CD4-positive, alpha-beta T cell (primary cell): ENCODE measurements around the gene CASP12. TPM values are rescaled to one million over a fixed set of nuclear protein-coding genes. Genes with fewer than 3 reads are reported as not detected.
"Not testable (repeated sequence)": the region's sequence is repeated elsewhere in the genome, so short reads cannot be mapped to it uniquely, and the experiment has no call there.

Experiments
- ATAC-seq: fragments of 200-7000 bp; cut with Tn5 transposase; one replicate; pipeline ENCODE4 v1.10.0; 2022; ENCODE audit warnings: mild to moderate bottlenecking; ENCODE audit not compliant: poor library complexity
- CTCF ChIA-PET: fragments of 350-600 bp; sonication (Branson Sonifier 250); formaldehyde crosslinking; loops from one replicate; lab custom pipeline; 2021; ENCODE audit warnings: antibody characterized with exemption, inconsistent platforms; lab: Charles Lee
- POLR2A ChIA-PET: fragments of 350-600 bp; sonication (Branson Sonifier 250); formaldehyde crosslinking; loops from one replicate; lab custom pipeline; 2021; ENCODE audit warnings: antibody characterized with exemption, inconsistent platforms; lab: Charles Lee
- DNase-seq, 14 experiments: peaks; one replicate each; pipeline ENCODE4 v3.0.0-alpha.2; 2013 to 2020; ENCODE audit warnings: mixed read lengths in 2 of 14
- H3K27ac ChIP-seq, 2 donors: one replicate each; pipeline versions ENCODE4 v1.5.1 to v1.7.0; 2013; ENCODE audit warnings: low read length in 2 of 2, low read depth in 1 of 2, mild to moderate bottlenecking in 1 of 2
- H3K27me3 ChIP-seq, 2 experiments: 1 replicate in 1 of 2; 2 replicates in 1 of 2; pipeline versions ENCODE4 v1.6.1 to v1.7.0; 2013; ENCODE audit warnings: low read length in 2 of 2, control low read depth in 1 of 2, mild to moderate bottlenecking in 1 of 2, moderate library complexity in 1 of 2; ENCODE audit not compliant: insufficient read depth in 2 of 2, control insufficient read depth in 1 of 2
- H3K36me3 ChIP-seq: one replicate; pipeline ENCODE4 v1.6.1; 2013; ENCODE audit warnings: low read length, control low read depth; ENCODE audit not compliant: insufficient read depth
- H3K4me1 ChIP-seq: one replicate; pipeline ENCODE4 v1.6.1; 2013; ENCODE audit warnings: low read length, control low read depth; ENCODE audit not compliant: insufficient read depth
- H3K4me3 ChIP-seq: one replicate; pipeline ENCODE4 v1.5.1; 2013; ENCODE audit warnings: mild to moderate bottlenecking, low read length, moderate library complexity
- H3K9me3 ChIP-seq, 2 experiments: 1 replicate in 1 of 2; 2 replicates in 1 of 2; pipeline versions ENCODE4 v1.6.1 to v1.7.0; 2013; ENCODE audit warnings: low read length in 2 of 2, mild to moderate bottlenecking in 2 of 2, control low read depth in 1 of 2, moderate library complexity in 1 of 2; ENCODE audit not compliant: control insufficient read depth in 1 of 2, insufficient read depth in 1 of 2
- H3K27ac Mint-ChIP-seq: one replicate; pipeline ENCODE4 v1.8.0; 2020; ENCODE audit warnings: mixed read lengths
- H3K27me3 Mint-ChIP-seq: one replicate; pipeline ENCODE4 v1.8.0; 2021; ENCODE audit warnings: mixed read lengths
- H3K36me3 Mint-ChIP-seq: one replicate; pipeline ENCODE4 v1.8.0; 2021; ENCODE audit warnings: low read depth, mixed read lengths
- H3K4me1 Mint-ChIP-seq: one replicate; pipeline ENCODE4 v1.8.0; 2021; ENCODE audit warnings: low read depth, mixed read lengths
- H3K4me3 Mint-ChIP-seq: one replicate; pipeline ENCODE4 v1.8.0; 2020; ENCODE audit warnings: mild to moderate bottlenecking, mixed read lengths
- H3K9me3 Mint-ChIP-seq: one replicate; pipeline ENCODE4 v1.8.0; 2020; ENCODE audit warnings: mixed read lengths
- CTCF ChIP-seq: fragments of 200-600 bp; IDR thresholded peaks from one replicate; pipeline ENCODE4 v1.8.0; 2022; ENCODE audit warnings: antibody characterized with exemption, mild to moderate bottlenecking
- intact Hi-C, 2 experiments: fragments of 100-400 bp; cut with DNase I in 1 of 2; cut with micrococcal nuclease in 1 of 2; formaldehyde crosslinking; loops; one replicate each; pipeline versions ENCODE4 v1.15.1 to v1.9.0; 2023 to 2025; cut with DNase I, micrococcal nuclease
- total RNA-seq, 174 experiments: library from RNA in 2 of 174; stranded (reverse) in 2 of 174; gene quantifications; one replicate each; pipeline ENCODE4 v1.2.3 and lab custom pipeline; 2021 to 2026

The CASP12 gene
- total RNA-seq, 2 experiments from 2014 or later, result not detected

GRCh38 chr11:104943561-104943960 lies 45.3 kb upstream of the CASP12 start:
- H3K4me3 Mint-ChIP-seq, result no peak overlapping the region
- Histone ChIP-seq H3K4me1 (no peaks in the 10 kb centered on the region), H3K27me3 (no peaks in the 10 kb centered on the region), H3K36me3 (peaks cover 53% of the 10 kb centered on the region), H3K27ac (no peak overlapping the region), H3K4me3 (no peak overlapping the region), H3K9me3 (no peaks in the 10 kb centered on the region)
- H3K27me3 Mint-ChIP-seq, result no peaks in the 10 kb centered on the region
- H3K4me1 Mint-ChIP-seq, result peaks cover 15% of the 10 kb centered on the region
- H3K9me3 Mint-ChIP-seq, result no peaks in the 10 kb centered on the region
- H3K27ac Mint-ChIP-seq, result no peak overlapping the region
- ATAC-seq (no peak), DNase-seq (no peak)
- POLR2A ChIA-PET, result no interaction called here
- CTCF ChIA-PET, result no interaction called here
- intact Hi-C loops, result loop anchor here in 1 of 2 experiments (10.0 kb wide), 1 partner anchor 339 kb away; no protein-coding TSS in a partner anchor
- no peak for TF ChIP-seq CTCF
- H3K36me3 Mint-ChIP-seq, result peaks cover 54% of the 10 kb centered on the region

GRCh38 chr11:104934594-104934993 lies 36.3 kb upstream of the CASP12 start:
- H3K27ac Mint-ChIP-seq, result no peak overlapping the region
- H3K27me3 Mint-ChIP-seq, result no peaks in the 10 kb centered on the region
- TF ChIP-seq CTCF, result no peak
- no peaks in the 10 kb centered on the region for H3K27me3 ChIP-seq
- no peak overlapping the region for H3K4me3 ChIP-seq
- peaks cover 13% of the 10 kb centered on the region for H3K9me3 Mint-ChIP-seq
- DNase-seq, result peak in 3 of 14 experiments; percentile 21 to 73 (median 22)
- peaks cover 47% of the 10 kb centered on the region for H3K4me1 Mint-ChIP-seq
- intact Hi-C loops, result no loop called here
- ATAC-seq, result peak; percentile 79
- H3K4me1 ChIP-seq, result peaks cover 4% of the 10 kb centered on the region
- ChIA-PET CTCF (interaction anchor here (0.6 kb wide), 1 partner anchor 1075 kb away, joined by 3 read pairs; no protein-coding TSS in a partner anchor), POLR2A (interaction anchor here (1.0 to 1.5 kb wide), 5 partner anchors 9 to 33 kb away, joined by 3 to 8 read pairs (median 3); partner anchors contain the start of gene CASP4)
- H3K4me3 Mint-ChIP-seq, result peak overlapping the region; percentile 32
- H3K36me3 Mint-ChIP-seq, result peaks cover 16% of the 10 kb centered on the region
- H3K9me3 ChIP-seq, result peaks cover 4 to 5% of the 10 kb centered on the region in 2 experiments
- no peak overlapping the region for H3K27ac ChIP-seq
- no peaks in the 10 kb centered on the region for H3K36me3 ChIP-seq

- Mint-ChIP-seq H3K4me1 (peaks cover 47% of the 10 kb centered on the region), H3K9me3 (peaks cover 13% of the 10 kb centered on the region), H3K36me3 (peaks cover 19% of the 10 kb centered on the region), H3K4me3 (peak overlapping the region; percentile 32)
- ATAC-seq, H3K27me3 ChIP-seq, DNase-seq, intact Hi-C loops, H3K36me3 ChIP-seq, H3K9me3 ChIP-seq, H3K27ac Mint-ChIP-seq, H3K4me3 ChIP-seq, H3K4me1 ChIP-seq, H3K27me3 Mint-ChIP-seq, H3K27ac ChIP-seq: not testable (repeated sequence)
- CTCF ChIA-PET, result interaction anchor here (0.6 kb wide), 1 partner anchor 1075 kb away, joined by 3 read pairs; no protein-coding TSS in a partner anchor
- POLR2A ChIA-PET, result interaction anchor here (1.0 to 1.5 kb wide), 5 partner anchors 9 to 34 kb away, joined by 3 to 8 read pairs (median 3); partner anchors contain the start of gene CASP4
Observed at GRCh38 chr11:104934073-104934472, 35.8 kb upstream of the CASP12 start.

GRCh38 chr11:104928811-104929210 lies 30.6 kb upstream of the CASP12 start:
- Mint-ChIP-seq H3K36me3 (peaks cover 30% of the 10 kb centered on the region), H3K4me1 (peaks cover 21% of the 10 kb centered on the region), H3K27me3 (no peaks in the 10 kb centered on the region), H3K27ac (no peak overlapping the region), H3K4me3 (no peak overlapping the region), H3K9me3 (peaks cover 14% of the 10 kb centered on the region)
- Histone ChIP-seq H3K9me3 (peaks cover 5% of the 10 kb centered on the region in 2 experiments), H3K4me1 (no peaks in the 10 kb centered on the region), H3K27me3 (no peaks in the 10 kb centered on the region), H3K27ac (no peak overlapping the region), H3K36me3 (no peaks in the 10 kb centered on the region), H3K4me3 (no peak overlapping the region)
- no peak for TF ChIP-seq CTCF
- DNase-seq, result no peak
- no peak for ATAC-seq
- intact Hi-C loops, result no loop called here
- POLR2A ChIA-PET, result no interaction called here
- CTCF ChIA-PET, result no interaction called here
